ENCODE measurements around the gene TBCCD1.

Gene TBCCD1

GRCh38 chr3:186567072-186567921, at the start of gene TBCCD1:
TBCCD1 (minus strand) TSS chr3:186567339; CDS start chr3:186564329, 3,010 bp downstream.
- H3K9me3 ChIP-seq (ENCODE audit: severe bottlenecking), result no peaks in the 10 kb centered on the region
- H3K4me1 ChIP-seq (ENCODE audit: insufficient read depth, poor library complexity, severe bottlenecking), result peaks cover 10% of the 10 kb centered on the region
- H3K27ac ChIP-seq (ENCODE audit: poor library complexity, severe bottlenecking), result peak within 1 kb of the TSS; percentile 59
- TF ChIP-seq, protein P1, sequence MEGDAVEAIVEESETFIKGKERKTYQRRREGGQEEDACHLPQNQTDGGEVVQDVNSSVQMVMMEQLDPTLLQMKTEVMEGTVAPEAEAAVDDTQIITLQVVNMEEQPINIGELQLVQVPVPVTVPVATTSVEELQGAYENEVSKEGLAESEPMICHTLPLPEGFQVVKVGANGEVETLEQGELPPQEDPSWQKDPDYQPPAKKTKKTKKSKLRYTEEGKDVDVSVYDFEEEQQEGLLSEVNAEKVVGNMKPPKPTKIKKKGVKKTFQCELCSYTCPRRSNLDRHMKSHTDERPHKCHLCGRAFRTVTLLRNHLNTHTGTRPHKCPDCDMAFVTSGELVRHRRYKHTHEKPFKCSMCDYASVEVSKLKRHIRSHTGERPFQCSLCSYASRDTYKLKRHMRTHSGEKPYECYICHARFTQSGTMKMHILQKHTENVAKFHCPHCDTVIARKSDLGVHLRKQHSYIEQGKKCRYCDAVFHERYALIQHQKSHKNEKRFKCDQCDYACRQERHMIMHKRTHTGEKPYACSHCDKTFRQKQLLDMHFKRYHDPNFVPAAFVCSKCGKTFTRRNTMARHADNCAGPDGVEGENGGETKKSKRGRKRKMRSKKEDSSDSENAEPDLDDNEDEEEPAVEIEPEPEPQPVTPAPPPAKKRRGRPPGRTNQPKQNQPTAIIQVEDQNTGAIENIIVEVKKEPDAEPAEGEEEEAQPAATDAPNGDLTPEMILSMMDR (IDR thresholded peaks at IDR 0.05; ENCODE audit: poor library complexity, severe bottlenecking), result no peak
- H3K36me3 ChIP-seq (ENCODE audit: low read depth), result peaks cover 29% of the 10 kb centered on the region
- DNase-seq (ENCODE audit: low spot score) (peak; percentile 81), ATAC-seq (ENCODE audit: low read depth) (peak; percentile 55)
- H3K27me3 ChIP-seq (ENCODE audit: insufficient read depth, poor library complexity, severe bottlenecking), result no peaks in the 10 kb centered on the region
- H3K4me3 ChIP-seq (ENCODE audit: severe bottlenecking), result peak within 1 kb of the TSS; percentile 77

- Histone ChIP-seq H3K36me3 (ENCODE audit: low read depth) (no peaks in the 10 kb centered on the region), H3K27ac (ENCODE audit: poor library complexity, severe bottlenecking) (peak overlapping the region; percentile 54), H3K9me3 (ENCODE audit: severe bottlenecking) (no peaks in the 10 kb centered on the region), H3K27me3 (ENCODE audit: insufficient read depth, poor library complexity, severe bottlenecking) (no peaks in the 10 kb centered on the region), H3K4me1 (ENCODE audit: insufficient read depth, poor library complexity, severe bottlenecking) (peaks cover 7% of the 10 kb centered on the region), H3K4me3 (ENCODE audit: severe bottlenecking) (no peak overlapping the region)
- TF ChIP-seq, protein P1 (IDR thresholded peaks at IDR 0.05; ENCODE audit: poor library complexity, severe bottlenecking), result no peak
- no peak for ATAC-seq (ENCODE audit: low read depth)
- DNase-seq (ENCODE audit: low spot score), result no peak
These were observed 49.1 kb upstream of the TBCCD1 start for GRCh38 chr3:186616299-186616617.

DNA sequence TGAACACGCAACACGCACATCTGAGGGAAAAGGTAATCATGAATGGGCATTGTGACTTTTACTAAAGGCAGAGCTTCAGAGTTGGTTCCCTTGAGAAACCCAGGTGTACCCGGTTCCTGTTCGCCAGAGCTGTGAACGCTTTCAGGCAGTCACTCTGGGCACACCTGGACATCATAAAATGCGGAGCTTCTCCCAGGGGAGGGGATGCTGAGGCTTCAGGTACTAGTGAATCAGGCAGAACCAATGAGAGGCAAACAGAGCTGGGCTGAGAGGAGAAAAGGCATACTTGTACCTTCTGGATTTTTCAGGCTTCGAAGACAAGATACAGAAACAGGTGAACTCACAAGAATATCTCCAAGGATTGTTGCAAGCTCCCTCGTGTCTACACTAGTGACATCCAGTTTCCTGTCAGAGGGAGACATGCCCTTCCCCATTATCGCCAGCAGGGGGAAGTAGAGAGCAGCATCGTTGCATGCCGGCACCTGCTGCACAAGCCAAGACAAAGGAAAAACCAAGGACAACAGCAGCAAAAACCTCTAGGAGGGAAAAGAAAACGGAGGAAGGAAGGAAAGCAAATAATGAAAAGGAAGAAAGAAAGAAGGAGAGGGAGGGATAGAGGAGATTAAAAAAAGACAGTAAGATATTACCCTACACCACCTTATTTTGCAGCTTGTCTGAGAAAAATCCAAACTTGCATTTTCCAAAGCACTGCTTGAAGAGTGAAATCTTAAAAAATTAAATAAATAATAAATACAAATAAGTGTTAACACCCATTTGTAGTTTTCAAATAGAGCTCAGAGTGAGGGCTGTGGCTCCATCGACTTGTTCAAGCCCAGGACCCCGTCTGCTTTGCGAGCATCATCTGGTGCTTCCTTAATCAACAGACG, 47.7 kb upstream of the TBCCD1 start:
- H3K4me3 ChIP-seq (ENCODE audit: severe bottlenecking), result no peak overlapping the region
- DNase-seq (ENCODE audit: low spot score) (no peak), ATAC-seq (ENCODE audit: low read depth) (0 out of 3 replicates have a peak, but pooled peaks have one; percentile 40)
- no peaks in the 10 kb centered on the region for H3K27me3 ChIP-seq (ENCODE audit: insufficient read depth, poor library complexity, severe bottlenecking)
- no peaks in the 10 kb centered on the region for H3K36me3 ChIP-seq (ENCODE audit: low read depth)
- TF ChIP-seq, protein P1 (IDR thresholded peaks at IDR 0.05; ENCODE audit: poor library complexity, severe bottlenecking), result peak; percentile 96
- H3K27ac ChIP-seq (ENCODE audit: poor library complexity, severe bottlenecking), result no peak overlapping the region
- peaks cover 7% of the 10 kb centered on the region for H3K4me1 ChIP-seq (ENCODE audit: insufficient read depth, poor library complexity, severe bottlenecking)
- no peaks in the 10 kb centered on the region for H3K9me3 ChIP-seq (ENCODE audit: severe bottlenecking)

GRCh38 chr3:186614266-186614596, 47.1 kb upstream of the TBCCD1 start:
- Histone ChIP-seq H3K27me3 (ENCODE audit: insufficient read depth, poor library complexity, severe bottlenecking) (no peaks in the 10 kb centered on the region), H3K9me3 (ENCODE audit: severe bottlenecking) (no peaks in the 10 kb centered on the region), H3K4me3 (ENCODE audit: severe bottlenecking) (no peak overlapping the region), H3K36me3 (ENCODE audit: low read depth) (no peaks in the 10 kb centered on the region), H3K4me1 (ENCODE audit: insufficient read depth, poor library complexity, severe bottlenecking) (peaks cover 7% of the 10 kb centered on the region), H3K27ac (ENCODE audit: poor library complexity, severe bottlenecking) (no peak overlapping the region)
- TF ChIP-seq, protein P1 (IDR thresholded peaks at IDR 0.05; ENCODE audit: poor library complexity, severe bottlenecking), result no peak
- no peak for ATAC-seq (ENCODE audit: low read depth)
- DNase-seq (ENCODE audit: low spot score), result no peak

Data from RWPE2 (cell line).